Testis (tissue), 2 donors: ENCODE results near the gene CNIH3.

Experiments used
- CTCF ChIP-seq, 3 experiments: fragments of 450-650 bp in 2 of 3; fragments of 200-600 bp in 1 of 3; sonication (generic) in 1 of 3; IDR thresholded peaks; one replicate each; pipeline ENCODE4 v1.5.1; 2016 to 2019; ENCODE audit warnings: antibody characterized with exemption in 3 of 3, mild to moderate bottlenecking in 2 of 3, moderate library complexity in 1 of 3
- POLR2A ChIP-seq: fragments of 450-650 bp; IDR thresholded peaks from one replicate; pipeline ENCODE4 v1.6.1; 2017; ENCODE audit warnings: antibody characterized with exemption, mild to moderate bottlenecking, moderate library complexity

- TF ChIP-seq CTCF (IDR thresholded peaks at IDR 0.05) = no peak
- TF ChIP-seq POLR2A = no peak
These were observed 108.4 kb downstream of the CNIH3 start for GRCh38 chr1:224724566-224724965.
